Fibroblast of the aortic adventitia (primary cell): ENCODE results near the gene TSPAN5. TPM values are rescaled to one million over a fixed set of nuclear protein-coding genes. Genes with fewer than 3 reads are reported as not detected.
"Not testable (repeated sequence)": the region's sequence is repeated elsewhere in the genome, so short reads cannot be mapped to it uniquely, and the experiment has no call there.

ENCODE experiments used
- DNase-seq: peaks from one replicate; pipeline ENCODE4 v3.0.0-alpha.2; 2010; ENCODE audit warnings: low read depth
- H3K4me3 ChIP-seq: 2 replicates; pipeline ENCODE4 v1.5.1; 2011; ENCODE audit warnings: low read depth, mild to moderate bottlenecking, control low read depth, low read length, moderate library complexity
- total RNA-seq: library from RNA; depleted of rRNA; stranded (reverse); fragments of >200 nt; gene quantifications from 2 replicates; pipeline ENCODE4 v1.2.3, GENCODE V29; 2012; ENCODE audit warnings: low replicate concordance
- TF ChIP-seq, protein P1 (sequence below): IDR thresholded peaks from 2 replicates; pipeline ENCODE4 v1.5.1; 2011; ENCODE audit warnings: mild to moderate bottlenecking, low read length, control low read depth, inconsistent platforms; ENCODE audit not compliant: insufficient read depth

Gene TSPAN5
- total RNA-seq, 1 donor = 49.0 TPM

- H3K4me3 ChIP-seq = no peak overlapping the region
- TF ChIP-seq, protein P1, sequence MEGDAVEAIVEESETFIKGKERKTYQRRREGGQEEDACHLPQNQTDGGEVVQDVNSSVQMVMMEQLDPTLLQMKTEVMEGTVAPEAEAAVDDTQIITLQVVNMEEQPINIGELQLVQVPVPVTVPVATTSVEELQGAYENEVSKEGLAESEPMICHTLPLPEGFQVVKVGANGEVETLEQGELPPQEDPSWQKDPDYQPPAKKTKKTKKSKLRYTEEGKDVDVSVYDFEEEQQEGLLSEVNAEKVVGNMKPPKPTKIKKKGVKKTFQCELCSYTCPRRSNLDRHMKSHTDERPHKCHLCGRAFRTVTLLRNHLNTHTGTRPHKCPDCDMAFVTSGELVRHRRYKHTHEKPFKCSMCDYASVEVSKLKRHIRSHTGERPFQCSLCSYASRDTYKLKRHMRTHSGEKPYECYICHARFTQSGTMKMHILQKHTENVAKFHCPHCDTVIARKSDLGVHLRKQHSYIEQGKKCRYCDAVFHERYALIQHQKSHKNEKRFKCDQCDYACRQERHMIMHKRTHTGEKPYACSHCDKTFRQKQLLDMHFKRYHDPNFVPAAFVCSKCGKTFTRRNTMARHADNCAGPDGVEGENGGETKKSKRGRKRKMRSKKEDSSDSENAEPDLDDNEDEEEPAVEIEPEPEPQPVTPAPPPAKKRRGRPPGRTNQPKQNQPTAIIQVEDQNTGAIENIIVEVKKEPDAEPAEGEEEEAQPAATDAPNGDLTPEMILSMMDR = no peak
- no peak for DNase-seq
Measured at GRCh38 chr4:98536631-98537030, 121.8 kb downstream of the TSPAN5 start.

GRCh38 chr4:98534146-98534545 lies 124.3 kb downstream of the TSPAN5 start:
- H3K4me3 ChIP-seq, DNase-seq: not testable (repeated sequence)

- no peak overlapping the region for H3K4me3 ChIP-seq
- TF ChIP-seq, protein P1 = no peak
- DNase-seq = no peak
Measured at GRCh38 chr4:98530572-98530971, 127.8 kb downstream of the TSPAN5 start.

GRCh38 chr4:98529970-98530569 lies 128.3 kb downstream of the TSPAN5 start:
- no peak overlapping the region for H3K4me3 ChIP-seq
- no peak for DNase-seq
- TF ChIP-seq, protein P1 = no peak

DNA sequence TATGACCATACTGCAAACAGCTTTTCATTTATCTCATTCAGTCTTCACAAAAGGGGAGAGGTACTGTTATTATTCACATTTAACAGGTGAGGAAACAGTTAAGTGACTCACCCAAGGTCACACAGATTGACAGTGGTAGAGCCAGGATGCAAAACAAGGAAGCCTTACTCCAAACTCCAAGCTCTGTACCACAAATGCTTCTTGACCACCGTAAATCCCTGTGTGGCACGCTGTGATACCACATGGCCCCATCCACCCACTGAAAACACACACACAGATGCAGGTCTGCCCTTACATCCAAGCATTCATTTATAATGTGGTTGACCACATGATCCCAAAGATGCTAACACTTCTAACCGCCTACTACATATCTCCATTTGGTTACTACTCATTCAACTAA lies 129.5 kb downstream of the TSPAN5 start:
- DNase-seq = no peak
- H3K4me3 ChIP-seq = no peak overlapping the region
- TF ChIP-seq, protein P1 = no peak

GRCh38 chr4:98527534-98528269 lies 130.7 kb downstream of the TSPAN5 start:
- H3K4me3 ChIP-seq = no peak overlapping the region
- no peak for DNase-seq
- TF ChIP-seq, protein P1 = no peak

- no peak for DNase-seq
- TF ChIP-seq, protein P1 = no peak
- H3K4me3 ChIP-seq = no peak overlapping the region
Measured at GRCh38 chr4:98524230-98524629, 134.2 kb downstream of the TSPAN5 start.
